GM18505 (cell line): ENCODE data around the gene NKAIN2.
"Not testable (repeated sequence)": the region's sequence is repeated elsewhere in the genome, so short reads cannot be mapped to it uniquely, and the experiment has no call there.

ENCODE experiments used
- ATAC-seq: cut with Tn5 transposase; IDR thresholded peaks from one replicate; pipeline ENCODE4 v1.9.1; 2021; ENCODE audit not compliant: unreplicated experiment
- POLR2A ChIP-seq: IDR thresholded peaks from 4 replicates; pipeline ENCODE4 v1.6.1; 2011; ENCODE audit warnings: borderline replicate concordance; ENCODE audit not compliant: insufficient read depth, insufficient read length; ENCODE audit errors: extremely low read depth

Gene NKAIN2

DNA sequence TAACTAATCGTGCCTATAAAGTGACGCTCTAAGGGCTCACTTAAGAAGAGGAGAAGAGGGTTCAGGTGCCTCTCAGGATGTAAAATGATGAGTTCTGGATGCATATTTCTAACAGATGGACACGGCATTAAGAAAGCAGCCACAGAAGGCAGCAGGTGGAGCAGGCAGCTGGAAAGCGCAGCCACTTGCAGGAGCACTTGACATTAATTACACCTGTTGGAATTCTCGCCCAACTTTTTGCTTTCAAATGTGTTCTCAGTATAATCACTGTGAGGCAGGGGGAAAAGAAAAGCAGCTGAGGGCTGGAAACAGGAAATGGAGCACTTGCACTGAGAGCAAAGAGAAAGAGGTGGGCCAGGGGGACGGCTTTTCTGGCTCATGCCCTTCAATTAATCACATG is 164.2 kb downstream of the NKAIN2 start:
- no peak for ATAC-seq
- TF ChIP-seq POLR2A: no peak

DNA sequence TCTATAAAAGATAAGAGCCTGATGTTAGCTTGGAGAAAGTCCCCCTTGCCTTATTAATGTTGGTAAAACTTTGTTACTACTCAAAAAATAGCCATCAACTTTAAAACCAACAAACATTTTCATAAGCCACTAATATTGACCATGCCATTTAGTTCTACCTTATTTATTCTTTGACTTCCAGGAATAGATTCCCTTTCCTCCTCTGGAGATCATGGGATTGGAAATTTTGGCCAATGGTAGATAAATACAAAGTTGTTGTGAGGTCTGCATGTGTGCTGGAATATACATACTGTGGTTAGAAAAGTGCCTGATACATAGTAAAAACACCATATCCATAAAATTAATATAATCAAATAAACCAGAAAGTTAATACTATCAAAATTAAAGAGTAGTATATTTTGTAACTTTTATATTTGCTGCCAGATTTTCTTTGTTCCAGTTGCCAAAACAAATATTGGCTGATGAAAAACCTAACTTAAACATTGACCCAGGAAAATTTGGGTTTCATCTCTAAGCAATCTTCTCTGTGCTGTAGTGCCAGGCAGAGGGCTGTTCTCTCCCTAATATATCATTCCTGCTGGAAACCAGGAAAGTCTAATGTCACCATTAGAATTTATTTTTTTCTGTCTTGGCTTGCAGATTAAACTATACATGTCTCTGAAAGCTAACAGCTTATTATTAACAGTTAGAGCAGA is 169.1 kb downstream of the NKAIN2 start:
- no peak for ATAC-seq
- TF ChIP-seq POLR2A: no peak

DNA sequence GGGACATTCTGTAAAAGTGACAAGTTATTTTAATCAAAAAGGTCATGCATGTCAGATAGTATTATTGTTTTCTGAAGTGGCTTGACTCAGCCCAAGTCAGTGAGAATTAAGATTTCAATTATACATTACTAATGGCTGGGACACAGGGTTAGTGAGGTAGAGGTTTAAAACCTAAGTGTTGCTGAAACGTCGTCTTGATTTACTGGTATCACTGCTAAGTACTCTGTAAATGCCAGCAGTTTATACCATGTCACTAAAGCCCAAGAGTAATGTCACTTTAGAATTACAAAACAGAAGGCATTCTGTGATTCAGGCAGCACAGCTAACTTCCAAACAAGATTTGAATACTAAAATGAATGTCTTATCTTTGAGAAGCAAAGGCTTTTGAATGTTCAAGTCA is 176.6 kb downstream of the NKAIN2 start:
- ATAC-seq: no peak
- no peak for TF ChIP-seq POLR2A

DNA sequence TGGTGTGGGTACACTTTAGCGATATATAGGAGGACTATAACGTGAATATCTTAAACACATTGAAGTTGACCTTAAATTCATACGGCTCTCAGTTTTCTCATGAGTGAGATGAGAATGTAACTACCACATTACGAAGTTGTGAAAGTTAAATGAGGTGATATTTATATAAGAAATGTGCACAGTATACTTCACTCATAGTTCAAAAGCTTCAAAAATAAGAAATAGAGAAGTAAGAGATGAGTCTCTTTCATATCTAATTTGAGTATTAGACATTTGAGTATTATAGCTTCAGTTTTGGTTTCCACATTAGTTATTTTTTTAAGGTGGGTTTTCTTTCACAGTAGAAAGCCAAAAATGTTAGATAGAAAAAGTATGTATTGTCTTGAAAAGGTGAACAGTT is 183.3 kb downstream of the NKAIN2 start:
- no peak for ATAC-seq
- TF ChIP-seq POLR2A: no peak

DNA sequence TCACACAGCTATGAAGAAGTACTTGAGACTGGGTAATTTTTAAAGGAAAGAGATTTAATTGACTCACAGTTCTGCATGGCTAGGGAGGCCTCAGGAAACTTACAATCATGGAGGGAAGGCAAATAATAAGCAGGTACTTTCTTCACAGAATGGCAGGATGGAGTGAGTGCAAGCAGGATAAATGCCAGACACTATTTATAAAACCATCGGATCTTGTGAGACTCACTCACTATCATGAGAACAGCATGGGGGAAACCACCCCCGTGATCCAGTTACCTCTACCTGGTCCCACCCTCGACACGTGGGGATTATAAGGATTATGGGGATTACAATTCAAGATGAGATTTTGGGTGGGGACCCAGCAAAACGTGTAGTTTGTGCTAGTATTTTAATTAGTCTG is 186.3 kb downstream of the NKAIN2 start:
- ATAC-seq: not testable (repeated sequence)

DNA sequence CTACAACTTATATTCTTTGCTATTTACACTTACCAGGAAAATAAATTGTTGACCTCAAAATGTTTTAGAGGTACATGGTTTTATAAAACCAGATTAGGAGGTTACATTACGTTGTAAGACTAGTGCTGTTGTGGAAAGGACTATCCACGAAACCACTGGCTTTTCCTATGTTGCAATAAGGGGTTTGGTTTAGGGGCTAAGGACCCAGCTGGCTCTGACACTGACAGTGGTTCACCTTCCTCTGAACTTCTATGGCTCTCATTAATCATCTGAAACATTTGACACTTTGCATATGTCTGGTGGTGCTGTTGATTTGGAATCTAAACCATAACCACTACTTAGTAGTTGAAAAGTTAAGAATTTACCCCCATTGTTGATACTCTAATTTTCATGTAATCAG is 186.7 kb downstream of the NKAIN2 start:
- TF ChIP-seq POLR2A: no peak
- no peak for ATAC-seq

DNA sequence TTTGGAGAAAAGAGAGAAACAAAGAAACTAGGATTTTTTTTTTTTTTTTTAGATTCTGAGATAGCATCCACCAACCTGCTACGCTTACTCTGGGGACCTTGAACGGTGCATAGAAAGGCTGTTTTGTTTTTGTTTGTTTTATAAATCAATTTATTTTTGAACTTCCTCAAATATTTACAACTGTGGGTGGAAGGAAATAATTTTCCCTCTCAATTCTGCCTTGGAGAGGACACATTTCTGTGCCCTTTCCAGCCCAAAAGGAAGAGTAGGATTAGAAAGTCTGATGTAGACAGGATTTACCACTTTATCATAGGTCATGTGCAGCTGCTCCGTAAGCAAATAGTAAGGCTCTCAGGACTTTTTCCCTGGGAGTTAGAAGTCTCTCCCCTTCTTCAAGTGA is 190.5 kb downstream of the NKAIN2 start:
- TF ChIP-seq POLR2A: no peak
- ATAC-seq: no peak

DNA sequence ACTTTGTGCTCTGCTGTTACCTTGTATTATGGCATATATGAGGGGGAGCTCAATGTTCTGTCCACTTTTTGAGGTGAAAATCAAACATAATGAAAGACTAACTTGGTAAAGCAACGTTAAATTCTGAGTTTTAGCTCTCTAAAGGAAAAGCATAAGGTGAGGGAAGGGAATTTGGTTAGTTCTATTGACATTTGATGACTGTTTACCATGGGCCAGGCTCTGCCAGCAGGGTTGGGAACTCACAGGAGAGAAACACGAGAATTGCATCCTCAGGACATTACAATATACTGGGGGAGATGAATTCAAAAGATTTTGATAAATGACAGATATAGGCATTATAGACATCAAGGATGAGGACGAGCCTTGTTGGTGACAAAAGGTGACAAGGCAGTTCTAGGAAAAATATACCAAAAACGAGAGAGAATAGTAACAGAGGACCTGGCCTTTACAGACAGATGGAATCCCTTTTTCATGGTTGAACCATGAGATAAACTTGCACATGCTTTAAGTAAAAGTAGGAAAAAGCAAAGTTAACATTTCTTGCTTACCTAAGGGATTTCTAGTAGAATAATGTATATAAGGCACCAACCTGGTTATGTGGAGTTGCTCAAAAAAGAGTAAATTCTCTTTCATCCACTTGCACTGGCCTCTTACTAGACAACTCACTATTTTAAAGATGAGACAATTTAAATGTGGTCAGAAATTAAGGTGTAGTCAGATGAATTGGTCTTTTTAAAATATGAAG is 191.4 kb downstream of the NKAIN2 start:
- no peak for ATAC-seq
- TF ChIP-seq POLR2A: no peak

DNA sequence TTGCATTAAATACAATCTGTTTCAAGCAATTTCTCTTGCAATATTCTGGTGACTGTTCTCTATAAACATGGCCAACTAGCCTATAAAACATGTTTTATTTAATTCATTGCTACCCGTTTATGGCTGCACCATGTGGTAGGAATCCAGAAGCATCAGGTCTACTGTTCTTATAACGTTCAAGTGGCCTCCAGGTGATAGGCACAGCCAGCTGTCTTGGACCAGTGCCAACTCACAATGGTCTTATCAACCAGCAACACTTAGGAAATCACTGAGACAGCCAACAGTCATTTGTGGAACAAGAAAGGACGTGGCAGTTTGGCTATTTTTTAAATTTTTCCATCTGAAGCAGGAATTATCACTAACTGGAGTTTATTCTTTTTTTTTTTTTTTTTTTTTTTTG is 193.6 kb downstream of the NKAIN2 start:
- no peak for ATAC-seq
- TF ChIP-seq POLR2A: no peak

DNA sequence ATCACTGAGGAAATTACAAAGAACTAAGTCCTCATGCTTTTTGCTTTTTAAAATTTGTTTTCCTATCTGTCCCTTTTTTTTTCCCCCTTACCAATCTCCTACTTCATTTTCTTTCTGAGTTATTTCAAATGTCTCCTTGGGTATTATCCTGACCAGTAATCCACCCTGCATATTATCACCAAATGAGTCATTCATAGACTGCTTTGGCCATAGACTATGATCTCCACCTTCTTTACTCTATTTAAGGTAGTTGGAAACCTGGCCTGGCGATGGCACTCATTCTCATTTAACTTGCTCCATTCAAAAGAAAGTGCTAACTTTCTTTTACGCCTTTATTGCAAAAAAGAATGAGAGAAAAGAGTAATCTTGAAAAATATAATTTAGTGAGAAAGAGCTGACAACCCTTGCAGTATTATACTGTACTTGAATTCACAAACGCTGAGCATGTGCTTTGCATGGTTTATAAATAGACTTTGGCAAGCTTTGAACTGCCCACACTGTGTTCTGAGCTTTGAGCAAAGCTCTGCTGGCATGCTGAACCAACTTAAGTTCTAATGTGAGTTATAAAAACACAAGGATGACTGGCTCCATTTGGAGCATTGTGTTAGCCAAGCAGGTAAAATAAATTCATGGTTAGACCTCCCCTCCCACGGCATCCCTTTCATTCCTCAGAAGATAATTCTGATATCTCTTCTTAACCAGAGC is 198.9 kb downstream of the NKAIN2 start:
- no peak for ATAC-seq
- TF ChIP-seq POLR2A: no peak

DNA sequence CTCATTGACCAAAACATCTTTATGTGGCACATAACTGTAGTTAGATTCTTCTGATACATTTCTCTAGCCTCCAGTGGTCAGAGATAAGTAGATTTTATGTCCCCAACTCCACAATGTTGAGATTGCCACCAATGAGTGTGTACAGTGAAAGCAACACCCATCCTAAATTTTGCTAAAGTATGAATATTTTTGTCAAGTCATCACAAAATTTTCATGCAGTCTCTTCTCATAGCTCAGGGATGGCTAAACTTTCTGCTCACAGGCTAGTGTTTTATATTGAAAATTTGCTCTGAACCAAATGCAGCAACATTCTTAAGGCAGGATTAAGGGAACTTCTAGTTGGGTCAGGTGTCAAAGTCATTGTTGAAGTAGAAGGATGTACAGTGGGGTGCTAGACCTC is 203.6 kb downstream of the NKAIN2 start:
- ATAC-seq: no peak
- TF ChIP-seq POLR2A: no peak

DNA sequence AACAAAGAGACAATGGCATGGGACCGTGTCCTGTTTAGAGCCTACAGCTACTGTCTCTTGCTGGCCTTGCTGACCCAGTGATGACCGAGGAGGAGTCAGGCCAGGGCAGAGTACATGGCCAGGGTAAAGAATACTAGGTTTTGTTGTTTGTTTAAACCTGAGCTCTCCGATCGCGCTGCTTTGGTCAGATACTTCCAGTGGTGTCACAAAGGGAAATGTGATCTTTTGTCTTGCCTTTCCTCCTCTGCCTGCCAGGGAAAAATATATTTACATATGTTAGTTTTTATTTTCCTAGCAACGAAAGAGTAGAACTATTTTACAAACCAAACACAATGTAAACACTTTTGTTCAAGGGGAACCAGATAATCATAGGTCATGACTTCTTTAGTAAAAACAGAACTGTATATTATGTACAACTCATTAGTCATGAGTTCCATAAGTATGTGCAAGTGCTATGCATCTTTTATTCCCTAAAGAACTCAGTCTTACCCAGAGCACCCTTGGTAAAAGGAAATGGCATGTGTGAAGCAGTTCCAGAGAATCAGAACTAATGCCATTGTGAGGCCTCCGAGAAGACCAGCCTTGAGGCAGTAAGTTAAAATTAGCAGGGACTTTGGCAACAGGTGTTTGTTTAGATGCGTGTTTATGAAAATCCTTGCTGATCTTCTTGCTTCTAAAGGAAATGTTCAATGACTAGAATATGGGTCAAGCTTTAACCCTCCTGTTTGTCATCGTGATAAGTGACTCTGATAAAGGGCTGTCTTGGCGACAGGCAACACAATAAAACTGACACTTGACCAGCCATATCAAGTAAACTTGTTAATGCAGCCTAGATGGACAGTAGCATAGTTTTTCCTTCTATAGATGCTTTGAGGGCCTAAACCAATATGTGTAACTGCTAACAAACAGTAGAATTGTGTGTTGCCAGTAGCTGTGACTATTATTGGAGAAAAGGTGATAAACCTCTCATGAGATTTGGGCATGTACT is 204.6 kb downstream of the NKAIN2 start:
- no peak for ATAC-seq
- no peak for TF ChIP-seq POLR2A
